ENCODE measurements around the gene ALOXE3.

Gene ALOXE3

GRCh38 chr17:8055851-8056231 lies 62.5 kb downstream of the ALOXE3 start:
- Histone ChIP-seq H3K9ac (ENCODE audit: low read length) (peak overlapping the region; percentile 42), H3K36me3 (ENCODE audit: control insufficient read depth, insufficient read depth, low read length) (no peaks in the 10 kb centered on the region), H3K4me1 (ENCODE audit: control insufficient read depth, insufficient read depth, low read length) (peaks cover 27% of the 10 kb centered on the region), H3K27me3 (ENCODE audit: control insufficient read depth, insufficient read depth, low read length) (peaks cover 18% of the 10 kb centered on the region), H3K4me3 (ENCODE audit: low read length) (no peak overlapping the region), H3K9me3 (ENCODE audit: control insufficient read depth, low read length) (no peaks in the 10 kb centered on the region)

- Histone ChIP-seq H3K9me3 (ENCODE audit: control insufficient read depth, low read length) (no peaks in the 10 kb centered on the region), H3K27me3 (ENCODE audit: control insufficient read depth, insufficient read depth, low read length) (peaks cover 11% of the 10 kb centered on the region), H3K4me1 (ENCODE audit: control insufficient read depth, insufficient read depth, low read length) (peaks cover 27% of the 10 kb centered on the region), H3K4me3 (ENCODE audit: low read length) (no peak overlapping the region), H3K9ac (ENCODE audit: low read length) (no peak overlapping the region), H3K36me3 (ENCODE audit: control insufficient read depth, insufficient read depth, low read length) (no peaks in the 10 kb centered on the region)
These were observed 64.7 kb downstream of the ALOXE3 start for GRCh38 chr17:8053600-8053999.

GRCh38 chr17:8052256-8053252 lies 65.8 kb downstream of the ALOXE3 start:
- Histone ChIP-seq H3K4me3 (ENCODE audit: low read length) (no peak overlapping the region), H3K9me3 (ENCODE audit: control insufficient read depth, low read length) (no peaks in the 10 kb centered on the region), H3K27me3 (ENCODE audit: control insufficient read depth, insufficient read depth, low read length) (peaks cover 5% of the 10 kb centered on the region), H3K4me1 (ENCODE audit: control insufficient read depth, insufficient read depth, low read length) (peaks cover 21% of the 10 kb centered on the region), H3K36me3 (ENCODE audit: control insufficient read depth, insufficient read depth, low read length) (no peaks in the 10 kb centered on the region), H3K9ac (ENCODE audit: low read length) (no peak overlapping the region)

- Histone ChIP-seq H3K36me3 (ENCODE audit: control insufficient read depth, insufficient read depth, low read length) (no peaks in the 10 kb centered on the region), H3K4me1 (ENCODE audit: control insufficient read depth, insufficient read depth, low read length) (peaks cover 15% of the 10 kb centered on the region), H3K4me3 (ENCODE audit: low read length) (no peak overlapping the region), H3K27me3 (ENCODE audit: control insufficient read depth, insufficient read depth, low read length) (peaks cover 5% of the 10 kb centered on the region), H3K9ac (ENCODE audit: low read length) (no peak overlapping the region), H3K9me3 (ENCODE audit: control insufficient read depth, low read length) (no peaks in the 10 kb centered on the region)
These were observed 66.5 kb downstream of the ALOXE3 start for GRCh38 chr17:8051831-8052230.

- Histone ChIP-seq H3K9me3 (ENCODE audit: control insufficient read depth, low read length) (no peaks in the 10 kb centered on the region), H3K4me3 (ENCODE audit: low read length) (no peak overlapping the region), H3K36me3 (ENCODE audit: control insufficient read depth, insufficient read depth, low read length) (no peaks in the 10 kb centered on the region), H3K9ac (ENCODE audit: low read length) (no peak overlapping the region), H3K4me1 (ENCODE audit: control insufficient read depth, insufficient read depth, low read length) (no peaks in the 10 kb centered on the region), H3K27me3 (ENCODE audit: control insufficient read depth, insufficient read depth, low read length) (peaks cover 15% of the 10 kb centered on the region)
These were observed 69.6 kb downstream of the ALOXE3 start for GRCh38 chr17:8048736-8049135.

GRCh38 chr17:8048236-8048635 lies 70.1 kb downstream of the ALOXE3 start:
- Histone ChIP-seq H3K27me3 (ENCODE audit: control insufficient read depth, insufficient read depth, low read length) (peaks cover 15% of the 10 kb centered on the region), H3K4me3 (ENCODE audit: low read length) (no peak overlapping the region), H3K4me1 (ENCODE audit: control insufficient read depth, insufficient read depth, low read length) (no peaks in the 10 kb centered on the region), H3K9ac (ENCODE audit: low read length) (no peak overlapping the region), H3K9me3 (ENCODE audit: control insufficient read depth, low read length) (no peaks in the 10 kb centered on the region), H3K36me3 (ENCODE audit: control insufficient read depth, insufficient read depth, low read length) (no peaks in the 10 kb centered on the region)

- Histone ChIP-seq H3K9me3 (ENCODE audit: control insufficient read depth, low read length) (no peaks in the 10 kb centered on the region), H3K4me1 (ENCODE audit: control insufficient read depth, insufficient read depth, low read length) (no peaks in the 10 kb centered on the region), H3K36me3 (ENCODE audit: control insufficient read depth, insufficient read depth, low read length) (no peaks in the 10 kb centered on the region), H3K27me3 (ENCODE audit: control insufficient read depth, insufficient read depth, low read length) (peaks cover 15% of the 10 kb centered on the region), H3K9ac (ENCODE audit: low read length) (no peak overlapping the region), H3K4me3 (ENCODE audit: low read length) (no peak overlapping the region)
These were observed 70.6 kb downstream of the ALOXE3 start for GRCh38 chr17:8047769-8048110.

- Histone ChIP-seq H3K9ac (ENCODE audit: low read length) (no peak overlapping the region), H3K4me1 (ENCODE audit: control insufficient read depth, insufficient read depth, low read length) (no peaks in the 10 kb centered on the region), H3K27me3 (ENCODE audit: control insufficient read depth, insufficient read depth, low read length) (peaks cover 15% of the 10 kb centered on the region), H3K4me3 (ENCODE audit: low read length) (no peak overlapping the region), H3K9me3 (ENCODE audit: control insufficient read depth, low read length) (no peaks in the 10 kb centered on the region), H3K36me3 (ENCODE audit: control insufficient read depth, insufficient read depth, low read length) (no peaks in the 10 kb centered on the region)
These were observed 71.2 kb downstream of the ALOXE3 start for GRCh38 chr17:8046929-8047768.

GRCh38 chr17:8046306-8046928 lies 71.9 kb downstream of the ALOXE3 start:
- no peaks in the 10 kb centered on the region for H3K36me3 ChIP-seq (ENCODE audit: control insufficient read depth, insufficient read depth, low read length)
- H3K4me3 ChIP-seq (ENCODE audit: low read length): no peak overlapping the region
- H3K9ac ChIP-seq (ENCODE audit: low read length): no peak overlapping the region
- H3K4me1 ChIP-seq (ENCODE audit: control insufficient read depth, insufficient read depth, low read length): no peaks in the 10 kb centered on the region
- H3K9me3 ChIP-seq (ENCODE audit: control insufficient read depth, low read length): no peaks in the 10 kb centered on the region
- H3K27me3 ChIP-seq (ENCODE audit: control insufficient read depth, insufficient read depth, low read length): peaks cover 13% of the 10 kb centered on the region
